Ishikawa (cell line): Measurements from ENCODE around the gene HES1.

Source experiments
- CEBPB ChIP-seq: IDR thresholded peaks from 2 replicates; pipeline ENCODE4 v1.6.1; 2012
- CREB1 ChIP-seq: IDR thresholded peaks from 2 replicates; pipeline ENCODE4 v1.6.1; 2012; ENCODE audit warnings: low read depth
- EGR1 ChIP-seq: IDR thresholded peaks from 2 replicates; pipeline ENCODE4 v1.6.1; 2012
- EP300 ChIP-seq: IDR thresholded peaks from 2 replicates; pipeline ENCODE4 v1.6.1; 2012; ENCODE audit warnings: borderline replicate concordance
- FOXM1 ChIP-seq: IDR thresholded peaks from 2 replicates; pipeline ENCODE4 v1.6.1; 2012; ENCODE audit warnings: low read depth, borderline replicate concordance
- MAX ChIP-seq: IDR thresholded peaks from 2 replicates; pipeline ENCODE4 v1.6.1; 2012
- NFIC ChIP-seq: IDR thresholded peaks from 2 replicates; pipeline ENCODE4 v1.6.1; 2012
- RAD21 ChIP-seq: IDR thresholded peaks from 2 replicates; pipeline ENCODE4 v1.6.1; 2012; ENCODE audit warnings: low read depth
- REST ChIP-seq: IDR thresholded peaks from 2 replicates; pipeline ENCODE4 v1.6.1; 2012; ENCODE audit warnings: low read depth, mild to moderate bottlenecking
- TAF1 ChIP-seq: IDR thresholded peaks from 2 replicates; pipeline ENCODE4 v1.6.1; 2012; ENCODE audit warnings: low read depth, mild to moderate bottlenecking
- TCF12 ChIP-seq: IDR thresholded peaks from 2 replicates; pipeline ENCODE4 v1.6.1; 2012; ENCODE audit warnings: low read depth
- TEAD4 ChIP-seq: IDR thresholded peaks from 2 replicates; pipeline ENCODE4 v1.6.1; 2012
- USF1 ChIP-seq: IDR thresholded peaks from 2 replicates; pipeline ENCODE4 v1.6.1; 2012
- YY1 ChIP-seq: IDR thresholded peaks from 2 replicates; pipeline ENCODE4 v1.6.1; 2012; ENCODE audit warnings: low read depth
- ZBTB7A ChIP-seq: IDR thresholded peaks from 2 replicates; pipeline ENCODE4 v1.6.1; 2012; ENCODE audit warnings: low read depth

HES1 gene

GRCh38 chr3:194164861-194165260 lies 28.9 kb downstream of the HES1 start:
- TF ChIP-seq YY1 (no peak), RAD21 (no peak), MAX (no peak), TAF1 (no peak), CREB1 (no peak), REST (no peak), TEAD4 (no peak), USF1 (no peak), TCF12 (no peak), CEBPB (no peak), EP300 (no peak), EGR1 (no peak), FOXM1 (no peak), NFIC (no peak), ZBTB7A (no peak)

- TF ChIP-seq ZBTB7A (no peak), CEBPB (no peak), MAX (no peak), EGR1 (no peak), YY1 (no peak), CREB1 (no peak)
Observed at GRCh38 chr3:194165271-194166018, 29.5 kb downstream of the HES1 start.

GRCh38 chr3:194166682-194167479 lies 30.9 kb downstream of the HES1 start:
- TF ChIP-seq ZBTB7A (no peak), CEBPB (no peak)

GRCh38 chr3:194167480-194168282 lies 31.7 kb downstream of the HES1 start:
- TF ChIP-seq TAF1 (no peak), ZBTB7A (no peak), USF1 (no peak), MAX (no peak), REST (no peak), NFIC (no peak), CREB1 (no peak), EGR1 (no peak)

GRCh38 chr3:194168994-194169393 lies 33.0 kb downstream of the HES1 start:
- TF ChIP-seq EP300 (no peak), TEAD4 (no peak), ZBTB7A (no peak), REST (no peak), FOXM1 (no peak), TAF1 (no peak), RAD21 (no peak), MAX (no peak), EGR1 (no peak), CEBPB (no peak), YY1 (no peak), TCF12 (no peak), USF1 (no peak), NFIC (no peak), CREB1 (no peak)
